Stimulated activated CD4-positive, alpha-beta T cell treated with anti-CD3 and anti-CD28 coated beads, Interleukin-1b, Interleukin-23, amount 100 ng/mL, for 1 hour (primary cell): Measurements from ENCODE around the gene UGP2.

Source experiments
- DNase-seq, 2 donors: peaks; one replicate each; pipeline ENCODE4 v3.0.0-alpha.2; 2020; ENCODE audit warnings: low read depth in 2 of 2

Gene UGP2

DNA sequence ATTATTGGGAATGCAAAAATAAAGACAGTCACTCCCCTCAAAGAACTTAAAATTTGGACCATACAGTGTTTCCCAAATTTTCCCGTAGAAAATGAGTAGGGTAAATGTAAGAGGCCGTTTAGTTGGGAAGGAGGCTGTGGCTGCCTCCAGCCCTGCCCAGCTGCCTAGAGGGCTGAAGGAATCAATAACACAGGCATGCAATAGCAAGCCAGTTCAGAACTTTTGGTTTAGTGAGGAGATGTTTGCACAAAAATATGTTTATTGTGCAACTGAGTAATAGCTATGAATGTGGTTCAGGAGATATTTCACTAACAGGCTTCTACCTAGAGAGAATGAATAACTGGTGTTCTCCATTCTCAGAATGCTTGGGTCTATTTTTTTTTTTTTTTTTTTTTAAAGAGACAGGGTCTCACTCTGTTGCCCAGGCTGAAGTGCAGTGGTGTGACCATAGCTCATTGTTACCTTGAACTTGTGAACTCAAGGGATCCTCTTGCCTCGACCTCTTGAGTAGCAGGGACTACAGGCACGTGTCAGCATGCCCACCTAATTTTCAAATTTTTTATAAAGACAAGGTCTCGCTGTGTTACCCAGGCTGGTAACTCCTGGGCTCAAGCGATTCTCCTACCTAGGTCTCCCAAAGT is 23.6 kb downstream of the UGP2 start:
- DNase-seq: no peak

DNA sequence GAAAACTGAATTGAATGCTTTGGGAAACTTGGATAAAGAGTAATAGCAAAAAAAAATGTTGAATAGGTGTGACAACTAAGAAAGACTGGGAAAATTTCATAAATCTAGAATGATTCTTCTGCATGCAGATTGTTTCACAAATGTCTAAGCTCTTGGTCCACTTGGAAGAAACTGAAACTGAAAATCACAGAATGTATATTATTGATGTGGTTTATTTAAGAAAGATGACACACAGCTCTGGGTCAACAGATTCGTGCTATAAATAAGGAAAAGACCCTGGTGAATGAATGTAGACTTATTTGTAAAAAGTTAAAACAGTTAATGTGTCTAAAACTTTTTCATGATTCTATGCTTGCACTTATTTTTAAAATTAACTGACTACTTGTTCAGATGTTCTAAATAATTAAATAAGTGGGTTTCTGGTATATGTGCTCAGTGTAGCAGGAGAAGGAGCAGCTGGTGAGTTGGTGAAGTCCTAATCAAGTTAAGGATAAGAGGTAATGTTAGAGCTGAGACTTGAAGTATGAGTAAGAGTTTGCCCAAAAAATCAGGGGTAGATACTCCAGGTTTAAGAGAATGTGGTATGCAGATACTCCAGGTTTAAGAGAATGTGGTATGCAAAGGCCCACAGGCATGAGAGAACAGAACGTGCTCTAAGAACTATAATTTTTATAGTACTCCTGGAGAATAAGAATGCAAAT is 24.5 kb downstream of the UGP2 start:
- no peak for DNase-seq

DNA sequence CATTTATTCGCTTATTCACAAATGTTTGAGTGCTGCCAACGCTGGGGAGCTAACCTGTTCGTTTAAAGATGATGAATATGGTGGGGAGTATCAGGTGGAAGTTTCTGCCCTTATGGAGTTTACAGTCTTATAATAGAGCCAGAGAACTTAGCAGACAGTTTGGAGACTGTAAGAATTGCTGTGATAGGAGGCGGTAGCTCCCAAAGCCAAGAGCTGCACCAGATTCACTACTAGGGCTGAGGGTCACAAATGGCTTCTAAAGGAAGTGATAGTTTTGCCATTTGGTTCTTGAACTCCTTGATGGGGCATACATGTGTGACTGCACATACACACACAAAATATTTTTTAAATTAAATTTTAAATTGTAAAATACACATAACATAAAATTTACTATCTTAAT is 29.0 kb downstream of the UGP2 start:
- no peak for DNase-seq

DNA sequence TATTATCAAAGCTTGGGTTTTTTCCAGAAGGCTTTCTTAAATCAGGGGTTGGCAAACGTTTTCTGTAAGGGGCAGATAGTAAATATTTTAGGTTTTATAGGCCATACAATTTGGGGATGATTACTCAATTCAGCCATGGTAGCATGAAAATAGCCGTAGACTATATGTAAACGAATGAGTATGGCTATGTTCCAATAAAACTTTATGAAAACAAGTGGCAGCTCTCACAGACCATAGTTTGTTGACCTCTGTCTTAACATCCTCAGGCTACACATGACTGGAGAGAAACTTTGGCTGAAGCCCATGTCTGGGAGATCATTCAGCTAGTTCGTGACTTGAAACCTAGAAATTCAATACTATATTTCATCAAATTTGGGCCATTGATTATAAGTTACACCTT is 30.2 kb downstream of the UGP2 start:
- no peak for DNase-seq

DNA sequence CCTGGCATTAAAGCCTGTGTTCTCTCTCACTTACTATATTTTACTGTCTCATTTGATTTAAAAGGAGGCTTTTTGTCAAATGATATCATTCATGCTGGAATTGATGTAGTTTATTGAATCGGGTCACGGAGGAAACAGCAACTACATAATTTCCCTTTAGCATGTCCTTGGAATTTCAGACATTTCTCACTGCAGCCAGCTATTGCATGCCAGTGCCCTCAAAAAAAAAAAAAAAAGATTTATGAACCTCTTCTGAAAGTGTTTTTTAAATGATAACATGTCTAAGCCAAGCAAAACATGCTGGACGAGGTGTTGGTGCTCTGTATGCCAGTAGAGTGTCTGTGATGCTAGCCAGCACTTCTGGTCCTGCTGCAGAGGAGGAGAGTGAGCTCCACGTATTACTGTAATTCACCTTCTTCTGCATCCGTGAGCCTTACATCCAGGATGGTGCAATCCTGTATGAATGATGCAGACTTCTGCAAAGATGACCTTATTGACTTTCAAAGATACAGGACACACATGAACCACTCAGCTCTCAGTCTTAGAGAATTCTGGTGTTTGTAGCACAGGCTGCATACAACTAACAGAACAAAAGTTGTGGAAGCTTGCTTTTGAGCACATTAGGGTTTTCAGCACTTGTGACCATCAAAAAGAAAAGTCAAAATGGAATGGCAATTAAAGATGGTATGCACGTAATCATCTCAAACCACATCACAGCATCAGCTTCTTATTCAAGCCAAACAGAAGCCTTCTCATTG is 31.1 kb downstream of the UGP2 start:
- DNase-seq: no peak

DNA sequence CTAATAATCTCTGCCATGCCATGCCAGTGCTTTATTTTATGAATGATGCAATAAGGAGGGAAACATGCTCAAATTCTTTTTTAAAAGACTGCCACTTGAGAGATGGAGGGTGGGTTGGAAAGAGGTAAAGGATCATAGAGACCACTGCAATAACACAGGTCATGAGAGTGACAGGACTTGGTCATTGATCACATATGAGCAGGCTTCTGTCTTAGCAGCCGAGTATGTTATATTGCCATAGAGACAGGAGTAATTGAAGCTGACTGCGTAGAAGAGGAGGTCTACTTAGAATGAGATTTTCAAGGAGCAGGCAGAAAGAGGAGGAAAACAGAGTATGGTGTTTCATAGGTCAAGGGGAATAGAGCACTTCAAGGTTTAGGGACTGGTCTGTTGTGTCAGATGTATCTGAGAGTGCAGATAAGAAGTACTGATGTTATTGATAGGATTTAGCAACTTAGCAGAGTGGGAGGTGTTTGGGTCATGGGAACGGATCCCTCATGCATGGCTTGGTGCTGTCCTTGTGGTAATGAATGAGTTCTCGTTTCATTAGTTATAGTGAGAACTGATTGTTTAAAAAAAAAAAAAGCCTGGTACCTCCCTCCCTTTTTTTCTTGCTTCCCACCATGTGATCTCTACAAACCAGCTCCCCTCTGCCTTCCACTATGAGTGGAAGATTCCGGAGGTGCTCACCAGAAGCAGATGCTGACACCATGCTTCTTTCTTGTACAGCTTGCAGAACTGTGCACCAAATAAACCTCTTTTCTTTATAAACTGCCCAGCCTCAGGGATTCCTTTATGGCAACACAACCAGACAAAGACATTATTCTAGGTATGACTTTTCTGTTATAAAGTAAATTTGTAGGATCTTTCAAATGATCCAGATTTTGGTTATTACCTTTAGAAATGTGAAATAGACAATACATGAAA is 32.8 kb downstream of the UGP2 start:
- DNase-seq: no peak

DNA sequence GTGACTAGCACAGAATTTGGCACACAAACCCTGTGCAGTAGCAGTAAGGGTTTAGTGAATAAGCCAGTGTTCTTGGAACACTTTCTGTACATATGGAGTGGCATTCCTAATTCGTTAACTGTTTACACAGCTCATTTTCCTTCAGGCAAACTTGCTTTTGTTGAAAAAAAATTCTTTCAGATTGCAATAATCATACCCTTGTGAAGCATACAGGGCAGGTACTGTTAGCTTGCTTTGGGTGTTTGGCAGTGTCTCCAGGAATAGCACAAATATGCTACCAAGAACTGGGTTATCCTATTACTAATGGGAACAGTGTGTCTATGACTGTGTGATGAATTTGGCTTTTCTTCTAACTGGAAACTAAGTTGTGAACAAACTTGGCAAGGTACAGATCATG is 33.4 kb downstream of the UGP2 start:
- no peak for DNase-seq

DNA sequence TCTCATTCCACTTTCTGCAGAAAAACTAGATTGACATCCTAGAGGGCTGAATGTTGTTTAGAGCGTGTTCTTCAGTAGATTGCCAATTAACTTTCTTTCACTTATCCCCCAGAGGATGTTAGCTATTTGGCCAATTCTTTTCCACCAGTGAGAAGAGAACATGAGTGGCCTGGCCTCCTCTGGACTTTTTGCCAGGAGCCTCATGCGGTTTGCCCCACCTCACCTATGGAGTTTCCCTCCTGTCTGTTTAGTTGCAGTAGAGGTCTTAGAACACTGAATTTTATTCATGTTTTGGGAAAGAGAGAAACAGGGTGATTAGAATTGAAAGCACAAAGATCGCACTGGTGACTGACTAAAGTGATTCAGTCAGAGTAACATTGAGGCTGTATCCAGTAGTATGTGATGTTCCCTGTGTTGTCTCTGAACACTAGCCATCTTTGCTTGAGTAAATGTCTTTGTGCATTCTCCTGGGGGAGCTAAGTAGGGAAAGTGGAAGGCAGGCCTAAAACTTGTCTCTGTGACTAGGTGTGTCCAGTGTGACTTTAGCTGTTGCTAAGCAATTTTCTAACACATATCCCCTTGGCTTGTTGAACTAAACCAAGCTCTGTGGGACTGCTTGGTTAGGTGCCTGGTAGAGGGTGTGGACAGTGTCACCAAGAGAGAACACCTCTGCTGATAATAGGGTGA is 34.0 kb downstream of the UGP2 start:
- DNase-seq: no peak

DNA sequence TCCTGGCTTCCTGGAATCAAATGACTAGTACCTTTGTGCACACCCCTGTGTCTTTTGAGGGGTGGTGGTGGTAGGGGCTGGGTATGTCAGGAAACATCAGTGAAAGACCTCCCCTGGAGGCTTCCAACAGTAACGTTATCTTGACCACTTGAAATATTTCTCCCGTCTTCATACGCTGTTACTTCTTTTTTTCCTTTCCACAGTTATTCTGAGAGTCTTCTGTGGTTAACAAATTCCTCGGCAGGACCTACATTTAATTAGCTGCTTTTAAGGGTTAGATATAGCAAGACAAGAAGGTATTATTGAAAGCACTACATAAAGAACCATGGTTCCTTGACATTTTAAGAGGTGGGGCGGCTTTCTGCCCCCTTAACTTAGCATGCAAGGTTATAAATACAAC is 34.6 kb downstream of the UGP2 start:
- DNase-seq: no peak

DNA sequence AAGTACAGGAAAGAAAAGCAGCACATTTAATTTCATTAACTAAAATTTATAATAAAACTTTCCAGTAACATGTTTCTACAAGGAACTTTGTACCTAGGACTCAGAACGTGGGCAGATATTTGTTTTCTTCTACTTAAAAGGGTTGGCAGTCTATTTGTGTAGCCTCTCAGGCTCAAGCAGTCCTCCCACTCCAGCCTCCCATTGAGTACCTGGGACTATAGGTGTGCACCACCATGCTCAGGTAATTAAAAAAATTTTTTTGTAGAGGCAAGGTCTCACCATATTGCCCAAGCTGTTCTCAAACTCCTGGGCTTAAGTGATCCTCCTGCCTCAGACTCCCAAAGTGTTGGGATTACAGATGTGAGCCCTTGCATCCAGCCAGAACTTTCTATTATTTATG is 36.8 kb downstream of the UGP2 start:
- DNase-seq: no peak

DNA sequence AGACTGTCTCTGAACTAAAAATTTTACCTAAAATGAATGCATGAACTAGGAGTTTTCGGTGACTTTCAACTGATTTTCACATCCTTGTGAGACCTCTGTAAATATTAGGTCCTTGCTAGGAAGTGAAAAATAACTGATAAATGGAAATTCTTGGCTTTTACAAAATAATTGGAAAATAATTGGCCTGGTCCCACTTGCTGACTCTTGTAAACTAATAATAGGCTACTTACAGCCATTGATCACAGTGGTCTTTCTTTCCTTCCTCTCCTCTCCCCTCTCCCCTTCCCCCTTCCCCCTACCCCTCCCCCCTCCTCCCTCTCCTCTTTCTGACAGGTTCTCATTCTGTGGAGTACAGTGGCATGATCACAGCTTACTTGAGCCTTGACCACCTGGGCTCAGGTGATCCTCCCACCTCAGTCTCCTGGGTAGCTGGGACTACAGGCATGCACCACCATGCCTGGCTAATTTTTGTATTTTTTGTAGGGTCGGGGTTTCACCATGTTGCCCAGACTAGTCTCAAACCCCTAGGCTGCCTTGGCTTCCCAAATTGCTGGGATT is 38.3 kb downstream of the UGP2 start:
- DNase-seq: no peak

DNA sequence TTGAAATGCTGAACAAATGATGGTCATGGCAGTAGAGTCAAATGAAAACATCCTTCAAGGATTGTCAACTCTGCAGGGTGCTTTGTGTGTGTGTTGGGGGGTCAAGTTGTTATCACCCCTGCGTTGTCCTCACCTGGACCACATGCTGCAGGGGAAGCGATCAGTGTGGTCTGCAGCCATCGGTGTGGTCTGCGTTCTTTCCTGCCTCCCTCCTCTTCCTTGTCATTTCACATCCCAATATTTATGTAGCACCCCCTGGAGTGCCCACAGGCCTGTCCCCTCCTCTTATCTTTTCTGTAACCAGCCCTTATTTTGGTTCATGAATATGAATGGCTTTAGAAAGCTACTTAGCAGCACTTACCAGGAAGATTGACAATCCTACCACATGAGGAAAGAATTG is 38.9 kb downstream of the UGP2 start:
- no peak for DNase-seq

DNA sequence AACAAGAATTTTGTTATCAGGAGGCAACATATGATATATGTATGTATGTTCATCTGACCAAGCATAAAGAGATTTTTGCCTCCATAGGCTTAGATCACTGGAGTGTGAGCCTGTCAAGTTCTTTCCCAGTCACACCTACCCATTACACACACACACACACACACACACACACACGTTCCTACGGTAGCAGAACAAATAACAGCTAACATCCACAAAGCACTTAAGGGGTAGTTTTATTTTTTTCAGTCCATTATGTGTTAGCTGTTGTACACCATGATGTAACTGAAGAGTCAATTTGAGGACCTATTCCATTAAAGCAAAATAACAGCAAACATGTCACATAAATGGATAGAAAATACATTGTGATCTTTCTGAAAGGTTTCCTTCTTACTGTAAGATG is 39.5 kb downstream of the UGP2 start:
- no peak for DNase-seq

DNA sequence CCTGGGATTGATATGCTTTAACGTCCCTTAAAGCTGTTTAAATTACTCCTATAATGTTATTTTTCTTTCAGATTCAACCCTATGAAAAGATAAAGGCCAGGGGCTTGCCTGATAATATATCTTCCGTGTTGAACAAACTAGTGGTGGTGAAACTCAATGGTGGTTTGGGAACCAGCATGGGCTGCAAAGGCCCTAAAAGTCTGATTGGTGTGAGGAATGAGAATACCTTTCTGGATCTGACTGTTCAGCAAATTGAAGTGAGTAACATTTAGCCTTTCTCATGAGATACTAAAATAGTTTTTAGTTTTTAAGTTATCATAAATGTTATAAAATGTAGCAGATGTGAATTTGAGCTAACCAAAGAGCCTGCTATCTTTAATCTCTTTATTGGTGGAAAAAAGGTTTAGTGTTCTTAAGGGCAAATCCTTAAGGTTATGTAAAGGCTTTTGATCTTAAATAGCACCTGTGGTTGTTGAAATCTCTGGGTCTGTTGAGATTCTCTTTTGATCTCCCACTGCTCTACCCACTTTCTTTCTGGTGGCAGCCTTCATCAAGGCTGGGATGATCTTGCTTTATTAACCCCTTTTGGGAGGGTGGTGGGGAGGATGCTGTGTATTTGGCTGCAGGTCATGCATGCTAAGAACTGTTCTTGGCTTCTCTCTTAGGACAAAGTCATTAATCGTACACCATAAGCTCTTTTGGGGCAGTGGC is 40.9 kb downstream of the UGP2 start:
- DNase-seq: no peak

DNA sequence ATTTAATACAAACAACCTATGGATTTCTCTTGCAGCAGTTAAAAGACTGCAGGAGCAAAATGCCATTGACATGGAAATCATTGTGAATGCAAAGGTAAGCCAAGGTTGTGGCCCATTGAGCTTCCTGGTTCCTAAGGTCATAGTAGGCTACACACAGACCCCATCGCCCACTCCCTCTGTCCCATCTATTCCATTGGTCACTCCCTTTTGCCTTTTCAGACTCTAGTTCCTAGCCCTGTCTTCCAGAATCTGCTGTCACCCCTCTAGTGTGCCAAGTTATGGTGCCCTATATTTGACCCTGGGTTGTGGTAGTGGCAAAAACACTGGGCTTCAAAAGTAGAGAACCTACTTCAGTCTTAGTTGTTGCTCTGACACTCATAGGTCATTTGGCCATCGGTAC is 44.7 kb downstream of the UGP2 start:
- no peak for DNase-seq

DNA sequence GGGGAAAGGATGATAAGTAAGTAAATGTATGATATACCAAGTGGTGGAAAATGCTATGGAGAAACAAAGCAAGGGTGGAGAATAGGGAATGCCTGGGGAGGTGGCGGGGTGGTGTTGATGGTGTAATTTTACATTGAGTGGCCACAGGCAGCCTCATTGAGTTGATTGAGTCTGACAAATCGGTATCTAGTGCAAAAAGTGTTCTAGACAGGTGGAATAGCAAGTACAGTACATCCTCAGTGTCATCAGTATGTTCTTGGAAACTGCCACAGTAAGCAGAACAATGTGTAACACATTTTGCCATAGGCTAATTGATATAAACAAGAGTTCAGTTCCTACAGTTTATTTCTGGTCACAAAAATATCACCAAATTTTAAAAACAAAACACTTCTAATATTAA is 46.4 kb downstream of the UGP2 start:
- no peak for DNase-seq

DNA sequence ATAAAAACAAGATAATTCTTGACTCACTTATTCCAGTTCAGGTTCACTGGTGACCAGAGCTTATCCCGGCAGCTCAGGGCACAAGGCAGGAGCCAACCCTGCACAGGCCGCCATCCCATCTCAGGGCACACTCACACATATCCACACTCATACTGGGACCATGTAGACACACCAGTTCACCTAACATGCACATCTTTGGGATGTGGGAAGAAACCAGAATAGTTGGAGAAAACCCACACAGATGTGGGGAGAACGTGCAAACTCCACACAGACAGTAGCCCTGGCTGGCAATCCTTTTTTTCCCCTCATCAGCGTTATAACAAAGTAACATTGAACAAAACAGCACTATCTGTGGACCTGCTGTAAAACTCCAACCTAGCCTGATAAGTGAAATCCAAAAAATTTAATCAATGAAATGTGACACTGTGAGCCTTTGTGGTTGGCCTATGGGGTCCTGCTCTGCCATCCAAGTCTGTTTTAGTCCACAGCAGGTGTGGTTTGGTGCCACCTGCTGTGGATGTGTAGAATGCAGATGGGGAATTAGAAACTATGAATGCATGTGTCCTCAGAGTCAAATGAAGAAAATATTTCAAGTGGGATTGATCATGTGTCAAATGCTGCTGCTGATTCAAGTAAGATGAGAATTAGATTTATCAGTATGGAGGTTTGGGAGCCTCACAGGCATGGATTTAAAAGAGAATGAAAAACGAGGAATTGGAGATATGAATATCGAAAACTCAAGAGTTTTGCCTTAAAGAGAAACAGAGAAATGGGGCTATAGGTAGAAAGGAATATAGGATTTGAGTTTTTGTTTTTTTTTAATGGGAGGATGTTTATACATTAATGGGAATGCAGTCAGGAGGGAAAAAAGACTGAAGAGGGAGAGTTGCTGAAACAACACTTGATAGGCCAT is 47.0 kb downstream of the UGP2 start:
- peak in 1 of 2 donors; percentile 18 for DNase-seq

DNA sequence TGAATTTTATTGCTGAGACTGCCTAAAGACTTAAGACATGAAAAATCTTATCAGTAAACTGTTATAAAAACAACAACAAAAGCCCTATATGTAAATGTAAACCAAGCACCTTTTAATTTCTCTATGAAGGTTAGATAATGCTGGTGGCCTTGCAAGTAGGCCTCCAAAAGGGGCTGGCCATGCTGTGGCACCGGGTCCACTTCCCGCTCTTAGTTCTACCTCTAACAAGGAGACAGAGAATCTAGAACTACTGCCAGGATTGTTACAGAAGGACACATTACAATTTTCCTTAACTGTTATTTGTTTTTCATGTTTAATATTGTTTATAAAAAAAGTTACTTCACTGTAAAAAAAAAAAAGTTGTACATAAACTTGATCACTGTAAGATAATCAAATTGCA is 49.0 kb downstream of the UGP2 start:
- no peak for DNase-seq

DNA sequence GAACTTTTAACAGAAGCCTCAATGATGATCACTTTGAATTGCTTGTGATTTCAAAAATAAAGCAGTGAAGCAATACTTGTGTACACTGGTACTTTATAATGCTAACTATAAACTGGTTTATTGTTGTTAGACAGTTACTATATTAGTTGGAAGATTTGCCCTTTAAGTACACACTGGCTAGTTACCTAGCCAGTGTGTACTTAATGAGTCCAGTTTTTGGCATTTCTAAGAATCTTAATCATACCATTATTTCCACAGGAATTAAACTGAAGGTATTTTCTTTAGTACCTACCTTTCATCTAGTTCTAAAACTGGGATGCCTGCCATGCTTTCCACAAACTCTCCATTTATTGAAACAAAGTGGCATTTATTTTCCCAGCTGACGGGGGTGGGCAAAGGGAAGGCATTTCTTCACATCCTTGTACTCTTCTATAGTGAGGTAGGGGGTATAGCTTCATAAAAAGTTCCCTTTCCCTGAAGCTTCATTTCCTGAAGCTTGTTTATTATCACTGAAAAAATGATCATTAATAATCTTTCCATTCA is 49.9 kb downstream of the UGP2 start:
- DNase-seq: no peak
